SK-N-MC (cell line): ENCODE results near the gene BTN3A1.
"Not testable (repeated sequence)": the region's sequence is repeated elsewhere in the genome, so short reads cannot be mapped to it uniquely, and the experiment has no call there.

ENCODE experiments used
- DNase-seq: peaks from one replicate; pipeline ENCODE4 v3.0.0-alpha.2; 2011; ENCODE audit warnings: low read depth, low spot score
- H3K27ac ChIP-seq: fragments of 200-600 bp; sonication (generic); 2 replicates; pipeline ENCODE4 v1.5.1; 2016; ENCODE audit warnings: mixed run types
- H3K36me3 ChIP-seq: fragments of 200-600 bp; sonication (generic); 2 replicates; pipeline ENCODE4 v1.6.1; 2017; ENCODE audit warnings: antibody characterized with exemption, low read length, mixed read lengths; ENCODE audit not compliant: insufficient read depth
- H3K4me3 ChIP-seq: fragments of 200-600 bp; sonication (generic); 2 replicates; pipeline ENCODE4 v1.5.1; 2016
- H3K9ac ChIP-seq: fragments of 200-600 bp; sonication (generic); 2 replicates; pipeline ENCODE4 v1.8.0; 2017; ENCODE audit warnings: mixed run types, mixed read lengths; ENCODE audit not compliant: insufficient read length
- H3K9me3 ChIP-seq: fragments of 200-600 bp; sonication (generic); 2 replicates; pipeline ENCODE4 v1.6.1; 2017; ENCODE audit warnings: low read depth, mild to moderate bottlenecking, antibody characterized with exemption, low read length, moderate library complexity, mixed read lengths
- EZH2 ChIP-seq: fragments of 200-600 bp; sonication (generic); IDR thresholded peaks from one replicate; pipeline ENCODE4 v1.6.1; 2017; ENCODE audit warnings: antibody characterized with exemption
- FOXP2 ChIP-seq: optimal IDR thresholded peaks from 2 replicates; pipeline ENCODE3; 2011; ENCODE audit warnings: mild to moderate bottlenecking, moderate library complexity; ENCODE audit not compliant: insufficient read depth; ENCODE audit errors: extremely low read length, control extremely low read depth
- POLR2AphosphoS5 ChIP-seq: IDR thresholded peaks from 2 replicates; pipeline ENCODE4 v1.6.1; 2012; ENCODE audit warnings: mild to moderate bottlenecking, low read depth, low read length, borderline replicate concordance

Gene BTN3A1

GRCh38 chr6:26372308-26373144 lies 29.5 kb upstream of the BTN3A1 start:
- Histone ChIP-seq H3K36me3 (no peaks in the 10 kb centered on the region), H3K9me3 (no peaks in the 10 kb centered on the region), H3K4me3 (no peak overlapping the region), H3K9ac (no peak overlapping the region), H3K27ac (no peak overlapping the region)
- no peak for DNase-seq
- TF ChIP-seq FOXP2: no peak
- TF ChIP-seq POLR2AphosphoS5: no peak
- TF ChIP-seq EZH2: no peak

GRCh38 chr6:26375270-26375669 lies 26.8 kb upstream of the BTN3A1 start:
- Histone ChIP-seq H3K27ac (no peak overlapping the region), H3K36me3 (no peaks in the 10 kb centered on the region), H3K9ac (no peak overlapping the region), H3K9me3 (no peaks in the 10 kb centered on the region), H3K4me3 (no peak overlapping the region)
- no peak for TF ChIP-seq FOXP2
- TF ChIP-seq EZH2: no peak
- no peak for TF ChIP-seq POLR2AphosphoS5
- no peak for DNase-seq

- H3K4me3 ChIP-seq: no peak overlapping the region
- no peak for DNase-seq
- H3K36me3 ChIP-seq: no peaks in the 10 kb centered on the region
- H3K27ac ChIP-seq: no peak overlapping the region
- no peaks in the 10 kb centered on the region for H3K9me3 ChIP-seq
- TF ChIP-seq FOXP2 (no peak), EZH2 (no peak)
- H3K9ac ChIP-seq: no peak overlapping the region
These were observed 24.4 kb upstream of the BTN3A1 start for GRCh38 chr6:26377719-26378118.

GRCh38 chr6:26378143-26378542 lies 23.9 kb upstream of the BTN3A1 start:
- DNase-seq, H3K9me3 ChIP-seq, H3K27ac ChIP-seq, H3K4me3 ChIP-seq, H3K9ac ChIP-seq, H3K36me3 ChIP-seq: not testable (repeated sequence)

- TF ChIP-seq EZH2: no peak
- no peak for TF ChIP-seq POLR2AphosphoS5
- no peak for TF ChIP-seq FOXP2
- H3K9ac ChIP-seq: no peak overlapping the region
- DNase-seq: no peak
- H3K36me3 ChIP-seq: no peaks in the 10 kb centered on the region
- H3K9me3 ChIP-seq: no peaks in the 10 kb centered on the region
- no peak overlapping the region for H3K27ac ChIP-seq
- H3K4me3 ChIP-seq: no peak overlapping the region
These were observed 22.8 kb upstream of the BTN3A1 start for GRCh38 chr6:26379292-26379691.

GRCh38 chr6:26379740-26380139 lies 22.3 kb upstream of the BTN3A1 start:
- H3K36me3 ChIP-seq: no peaks in the 10 kb centered on the region
- no peak overlapping the region for H3K9ac ChIP-seq
- no peaks in the 10 kb centered on the region for H3K9me3 ChIP-seq
- no peak overlapping the region for H3K27ac ChIP-seq
- H3K4me3 ChIP-seq: no peak overlapping the region
- DNase-seq: no peak
- TF ChIP-seq FOXP2 (no peak), POLR2AphosphoS5 (no peak), EZH2 (no peak)

GRCh38 chr6:26380256-26380655 lies 21.8 kb upstream of the BTN3A1 start:
- Histone ChIP-seq H3K36me3 (no peaks in the 10 kb centered on the region), H3K27ac (no peak overlapping the region), H3K9ac (no peak overlapping the region), H3K9me3 (no peaks in the 10 kb centered on the region), H3K4me3 (no peak overlapping the region)
- TF ChIP-seq EZH2 (no peak), FOXP2 (no peak), POLR2AphosphoS5 (no peak)
- DNase-seq: no peak

GRCh38 chr6:26382121-26382520 lies 20.0 kb upstream of the BTN3A1 start:
- Histone ChIP-seq H3K27ac (no peak overlapping the region), H3K9me3 (no peaks in the 10 kb centered on the region), H3K36me3 (no peaks in the 10 kb centered on the region), H3K4me3 (no peak overlapping the region), H3K9ac (no peak overlapping the region)
- DNase-seq: no peak
- TF ChIP-seq EZH2 (no peak), FOXP2 (no peak), POLR2AphosphoS5 (no peak)

- TF ChIP-seq EZH2: no peak
These were observed 18.3 kb upstream of the BTN3A1 start for GRCh38 chr6:26383624-26384417.

More at GRCh38 chr6:26383624-26384417, 18.3 kb upstream of the BTN3A1 start:
- no peak for DNase-seq
- no peaks in the 10 kb centered on the region for H3K36me3 ChIP-seq
- no peaks in the 10 kb centered on the region for H3K9me3 ChIP-seq
- H3K4me3 ChIP-seq: peak overlapping the region; percentile 96
- peak overlapping the region; percentile 86 for H3K9ac ChIP-seq
- no peak overlapping the region for H3K27ac ChIP-seq
